ENCODE results near the gene GADD45A.
"Not testable (repeated sequence)": the region's sequence is repeated elsewhere in the genome, so short reads cannot be mapped to it uniquely, and the experiment has no call there.

Gene GADD45A

DNA sequence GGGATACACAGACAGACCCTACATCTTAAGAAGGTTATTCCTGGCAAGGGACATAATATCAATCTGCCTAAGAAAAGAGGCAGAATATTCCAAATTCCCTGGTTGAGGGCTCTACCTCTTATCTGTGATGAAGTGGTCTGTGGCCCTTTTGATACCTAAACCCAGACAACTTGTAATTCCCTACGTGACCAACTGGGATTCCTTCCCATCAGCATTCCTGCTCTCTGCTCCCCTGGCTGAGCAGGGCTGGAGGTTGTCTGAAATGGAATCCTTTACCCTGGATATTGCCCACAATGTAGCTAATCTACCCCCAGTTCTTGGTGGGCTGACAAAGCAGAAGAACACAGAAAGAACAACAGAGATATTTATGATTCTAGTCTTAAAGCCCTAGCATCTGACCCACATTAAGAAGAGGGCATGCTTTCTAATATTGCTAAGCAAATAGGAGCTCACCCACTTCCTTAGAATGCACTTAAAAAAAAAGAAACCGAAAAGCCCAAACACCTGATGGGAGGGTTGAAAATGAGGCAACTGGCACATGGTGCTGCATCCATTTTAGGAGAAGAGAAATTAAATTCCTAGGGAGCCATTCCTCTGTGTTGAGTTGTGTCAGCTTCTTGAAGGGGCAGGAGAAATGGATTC, 36.8 kb downstream of the GADD45A start:
- no peak for DNase-seq (ENCODE audit: low spot score)

DNA sequence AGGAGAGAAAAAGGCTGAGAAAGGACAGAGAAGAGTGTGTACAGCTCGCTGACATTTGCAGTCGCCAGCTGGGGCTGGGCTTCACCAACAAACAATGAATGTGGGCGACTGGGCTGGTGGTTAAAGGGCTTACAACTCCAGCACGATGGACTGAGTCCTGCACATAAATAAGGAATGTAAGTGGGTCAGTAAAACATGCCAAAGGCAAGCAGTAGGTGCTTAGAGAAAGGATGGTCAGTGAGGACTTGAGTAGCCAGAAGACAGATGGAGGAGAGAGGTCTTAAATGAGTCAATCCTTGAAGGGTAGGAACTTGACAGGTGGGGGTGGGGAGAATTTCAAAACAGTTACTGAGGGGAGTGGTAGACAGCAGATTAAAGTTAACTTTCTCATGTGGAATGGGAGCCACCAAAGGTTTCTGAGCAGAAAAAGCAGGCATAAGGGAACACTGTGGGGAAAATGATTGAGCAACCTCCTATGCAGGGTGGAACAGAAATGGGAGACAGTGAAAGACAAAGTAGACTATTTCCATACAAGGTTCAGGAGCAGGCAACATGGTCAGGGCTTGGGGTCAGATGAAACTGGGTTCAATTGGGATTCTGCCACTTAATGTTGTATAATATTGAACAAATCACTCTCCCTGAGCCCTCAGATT, 37.4 kb downstream of the GADD45A start:
- DNase-seq (ENCODE audit: low spot score), result no peak

DNA sequence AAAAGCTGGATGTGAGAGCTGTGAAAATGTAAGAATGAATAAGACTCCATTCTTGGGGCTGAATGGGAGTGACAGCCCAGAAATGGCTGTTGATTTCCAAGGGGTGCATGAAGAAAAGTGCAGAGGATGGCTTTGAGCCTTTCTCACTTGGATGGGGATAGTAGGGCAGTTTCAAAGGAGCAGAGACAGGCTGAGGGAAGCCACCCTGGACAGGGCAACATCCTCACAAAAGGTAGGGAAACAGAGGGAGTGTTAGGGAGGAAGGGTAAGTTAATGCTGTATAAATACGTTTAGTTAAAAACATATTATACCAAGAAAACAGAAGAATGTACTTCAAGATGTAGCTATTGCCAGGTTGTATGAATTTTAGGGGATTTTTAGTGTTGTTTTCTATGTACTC, 38.1 kb downstream of the GADD45A start:
- DNase-seq (ENCODE audit: low spot score), result no peak

DNA sequence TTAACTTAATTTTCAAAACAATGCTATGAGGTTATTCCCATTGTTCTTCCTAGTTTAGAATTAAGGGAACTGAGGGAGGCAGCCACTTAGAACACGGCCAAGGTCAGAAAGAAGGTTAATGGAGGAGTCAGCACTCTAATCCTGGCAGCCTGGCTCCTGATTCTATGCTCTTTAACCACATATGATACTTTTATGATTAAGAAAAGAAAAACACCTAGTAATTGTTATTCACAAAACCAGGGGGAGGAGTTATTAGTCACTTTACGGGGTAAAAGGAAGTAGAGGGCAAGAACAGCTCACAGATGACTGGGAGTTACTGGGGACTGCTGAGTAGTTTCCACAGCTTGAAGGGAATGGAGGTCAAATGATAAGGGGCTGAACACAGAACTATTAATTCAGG, 38.6 kb downstream of the GADD45A start:
- DNase-seq (ENCODE audit: low spot score), result peak; percentile 92

DNA sequence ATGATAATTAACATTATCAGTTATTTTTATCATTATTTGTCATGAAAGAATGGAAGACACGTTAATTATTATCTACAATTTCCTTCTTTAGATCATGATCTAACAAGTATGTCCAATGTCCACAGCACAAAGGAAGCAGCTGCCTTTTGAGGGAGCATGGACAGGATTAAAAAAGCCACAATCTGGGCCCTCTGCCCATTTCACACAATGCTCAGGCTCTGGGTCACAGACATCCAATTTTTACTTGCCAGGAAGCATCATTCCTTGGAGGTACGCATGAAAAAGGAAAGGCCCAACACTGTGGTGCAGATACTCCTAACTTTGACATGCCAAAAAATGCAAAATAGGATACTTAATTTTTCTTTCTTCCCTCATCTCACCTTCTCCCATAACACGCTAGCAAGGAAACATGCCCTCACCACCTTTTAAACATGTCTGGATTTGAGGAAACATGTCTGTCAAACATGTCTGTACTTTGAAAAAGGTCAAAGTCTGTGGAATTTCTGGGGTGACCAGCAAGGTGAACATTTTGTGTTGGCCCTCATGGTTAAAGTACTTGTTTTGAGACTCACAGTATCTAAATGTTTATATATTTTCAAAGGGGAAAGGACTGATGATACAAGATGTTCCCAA, 40.0 kb downstream of the GADD45A start:
- DNase-seq (ENCODE audit: low spot score), result no peak

- DNase-seq (ENCODE audit: low spot score), result peak; percentile 92
Observed at GRCh38 chr1:67726224-67726623, 41.2 kb downstream of the GADD45A start.

DNA sequence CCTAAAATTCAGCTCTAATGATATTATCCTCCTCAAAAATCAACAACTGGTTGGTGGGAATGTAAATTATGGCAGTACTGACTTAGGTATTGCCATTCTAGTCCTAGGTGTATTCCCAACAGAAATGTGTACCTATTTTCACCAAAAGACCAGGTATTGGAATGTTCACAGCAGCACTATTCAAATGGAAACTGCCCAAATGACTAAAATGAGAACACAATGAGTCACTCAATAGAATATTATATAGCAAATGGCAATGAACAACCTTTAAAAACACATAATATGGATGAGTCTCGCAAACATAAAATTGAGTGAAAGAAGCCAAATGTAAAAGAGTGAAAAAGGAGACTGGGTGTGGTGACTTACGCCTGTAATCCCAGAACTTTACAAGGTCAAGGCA, 44.9 kb downstream of the GADD45A start:
- no peak for DNase-seq (ENCODE audit: low spot score)

DNA sequence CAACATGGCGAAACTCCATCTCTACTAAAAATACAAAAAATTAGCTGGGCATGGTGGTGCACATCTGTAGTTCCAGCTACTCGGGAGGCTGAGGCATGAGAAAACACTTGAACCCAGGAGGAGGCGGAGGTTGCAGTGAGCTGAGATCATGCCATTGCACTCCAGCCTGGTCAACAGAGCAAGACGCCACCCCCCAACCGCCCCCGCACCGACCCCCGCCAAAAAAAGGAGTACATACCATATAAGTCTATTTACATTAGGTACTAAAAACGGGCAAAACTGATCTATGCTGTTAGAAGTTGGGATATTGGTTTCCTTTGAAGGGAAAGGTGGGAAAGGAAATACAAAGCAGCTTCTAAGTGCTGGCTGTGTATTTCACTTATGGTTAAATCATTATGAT, 45.3 kb downstream of the GADD45A start:
- not testable (repeated sequence) for DNase-seq (ENCODE audit: low spot score)

- no peak for DNase-seq (ENCODE audit: low spot score)
Observed at GRCh38 chr1:67731322-67731721, 46.3 kb downstream of the GADD45A start.

- DNase-seq (ENCODE audit: low spot score), result no peak
Observed at GRCh38 chr1:67732750-67733151, 47.8 kb downstream of the GADD45A start.

DNA sequence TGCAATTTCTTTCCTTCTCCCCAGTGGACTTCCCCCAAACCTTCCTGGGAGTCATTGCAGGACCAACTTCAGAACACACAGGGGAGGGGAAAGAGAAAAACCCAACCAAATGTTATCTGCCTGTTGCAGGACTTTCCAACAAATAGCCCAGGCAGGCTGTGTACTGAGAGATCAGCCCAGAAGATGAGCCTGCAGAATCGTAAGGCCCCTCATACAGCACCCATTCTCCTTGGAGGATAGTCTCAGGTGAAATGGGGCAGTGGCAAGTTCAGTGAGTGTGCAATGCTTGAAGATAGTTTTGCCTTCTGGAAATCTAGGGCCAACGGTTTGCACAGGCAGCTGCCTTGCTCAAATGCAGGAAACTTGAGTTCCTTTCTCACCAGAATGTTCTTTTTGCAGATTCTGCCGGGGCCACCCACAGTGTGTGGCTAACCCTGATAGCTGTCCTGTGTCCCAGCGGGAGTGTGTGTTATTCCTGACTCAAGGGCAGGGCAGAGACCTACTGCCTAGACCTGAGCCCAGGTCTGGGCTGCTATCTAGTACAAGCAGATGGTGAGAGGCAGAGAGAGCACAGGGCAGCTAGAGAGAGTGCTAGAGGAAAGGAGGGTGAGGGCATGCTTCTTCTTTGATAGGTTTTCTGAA, 48.8 kb downstream of the GADD45A start:
- DNase-seq (ENCODE audit: low spot score), result no peak

DNA sequence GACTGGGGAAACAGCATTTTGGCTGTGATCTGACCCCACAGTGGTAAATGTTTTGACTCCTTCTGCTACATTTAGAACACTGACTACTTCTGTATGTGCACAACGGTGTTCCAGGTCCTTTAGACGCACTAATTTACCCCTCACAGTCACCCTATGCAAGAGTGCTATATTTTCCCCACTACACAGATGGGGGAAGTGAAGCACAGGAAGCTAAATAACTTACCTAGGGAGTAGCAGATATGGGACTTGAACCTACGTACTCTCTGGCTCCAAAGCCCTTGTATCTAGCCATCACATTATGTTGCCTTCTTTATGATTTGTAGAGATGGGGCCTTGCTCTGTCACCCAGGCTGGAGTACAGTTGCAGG, 49.3 kb downstream of the GADD45A start:
- no peak for DNase-seq (ENCODE audit: low spot score)

GRCh38 chr1:67735206-67735605, 50.2 kb downstream of the GADD45A start:
- no peak for DNase-seq (ENCODE audit: low spot score)

DNA sequence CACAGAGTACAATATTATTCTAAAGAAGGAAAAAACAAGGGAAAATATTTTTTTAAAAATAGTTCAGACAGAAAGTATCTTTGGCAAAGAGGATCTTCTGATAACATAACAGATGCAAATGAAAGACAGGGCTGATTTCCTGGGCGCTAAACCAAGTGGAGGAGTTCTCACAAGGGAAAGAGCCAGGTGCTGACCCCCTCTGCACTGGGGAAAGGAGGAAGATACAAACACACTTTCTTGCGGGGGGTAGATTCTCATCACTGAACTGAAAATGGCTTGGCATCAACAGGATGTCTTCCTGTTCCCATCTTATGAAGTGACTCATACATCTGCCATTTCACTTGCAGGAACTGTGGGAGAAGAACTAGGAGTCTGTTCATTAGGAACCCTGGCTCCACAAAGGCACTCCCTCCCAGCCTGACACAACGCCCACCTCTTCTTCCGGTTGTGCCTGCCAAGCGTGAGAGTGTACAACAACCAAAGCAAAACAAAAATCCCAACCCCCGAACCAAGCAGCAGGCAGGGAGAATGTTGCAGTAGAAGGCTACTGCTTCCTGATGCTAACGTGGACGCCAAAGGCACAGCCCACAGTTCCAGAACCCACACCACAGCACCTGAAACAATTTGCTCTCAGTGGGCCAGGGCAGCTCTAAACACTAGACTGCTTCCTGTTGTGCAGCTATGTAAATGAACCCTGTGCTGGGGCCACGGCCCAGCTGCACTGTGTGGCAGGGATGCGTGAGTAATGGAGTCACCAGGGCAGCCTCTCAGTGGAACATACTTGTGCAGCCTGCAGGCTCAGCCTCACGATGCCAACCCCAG, 51.0 kb downstream of the GADD45A start:
- DNase-seq (ENCODE audit: low spot score), result no peak

GRCh38 chr1:67736750-67737149, 51.7 kb downstream of the GADD45A start:
- DNase-seq (ENCODE audit: low spot score), result no peak

DNA sequence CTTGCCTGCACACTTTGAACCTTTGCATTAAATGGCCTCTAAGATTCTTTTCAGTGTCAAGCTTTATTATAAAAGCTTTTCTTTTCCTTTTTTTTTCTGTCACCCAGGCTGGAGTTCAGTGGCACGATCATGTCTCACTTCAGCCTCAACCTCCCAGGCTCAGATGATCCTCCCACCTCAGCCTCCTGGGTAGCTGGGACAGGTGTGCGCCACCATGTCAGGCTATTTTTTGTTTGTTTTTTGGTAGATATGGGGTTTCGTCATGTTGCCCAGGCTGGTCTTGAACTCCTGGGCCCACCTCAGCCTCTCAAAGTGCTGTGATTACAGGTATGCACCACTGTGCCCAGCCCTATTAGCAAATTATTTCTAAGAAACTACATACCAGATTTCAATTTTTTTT, 52.9 kb downstream of the GADD45A start:
- DNase-seq (ENCODE audit: low spot score), result no peak

Measured in RKO (cell line).